B cell (primary cell): Measurements from ENCODE around the gene VAV2. TPM values are rescaled to one million over a fixed set of nuclear protein-coding genes. Genes with fewer than 3 reads are reported as not detected.
A peak's percentile ranks its signal among the peaks of the same experiment; 100 is the strongest.

Source experiments
- ATAC-seq: fragments of 200-7000 bp; cut with Tn5 transposase; one replicate; pipeline ENCODE4 v1.10.0; 2021; ENCODE audit warnings: low read depth, mild to moderate bottlenecking, moderate number of reproducible peaks, moderate library complexity
- CTCF ChIA-PET: fragments of 350-600 bp; sonication (Branson Sonifier 250); formaldehyde crosslinking; loops from one replicate; lab custom pipeline; 2021; ENCODE audit warnings: antibody characterized with exemption, inconsistent platforms; lab: Charles Lee
- POLR2A ChIA-PET: fragments of 350-600 bp; sonication (Branson Sonifier 250); formaldehyde crosslinking; loops from one replicate; lab custom pipeline; 2021; ENCODE audit warnings: antibody characterized with exemption; lab: Charles Lee
- DNase-seq: peaks from one replicate; pipeline ENCODE4 v3.0.0; 2013
- H2AFZ ChIP-seq: 2 replicates; pipeline ENCODE4 v1.6.1; 2012; ENCODE audit warnings: mild to moderate bottlenecking, low read depth, low read length; ENCODE audit not compliant: insufficient read depth, poor library complexity, severe bottlenecking
- H3K27ac ChIP-seq, 2 donors: 1 replicate in 1 of 2; 2 replicates in 1 of 2; pipeline ENCODE4 v1.5.1; 2012 to 2013; ENCODE audit warnings: low read length in 2 of 2, mild to moderate bottlenecking in 2 of 2, moderate library complexity in 1 of 2
- H3K27me3 ChIP-seq, 4 experiments: fragments of 200-600 bp in 1 of 4; sonication (generic) in 1 of 4; replicated peaks in 1 of 4; 1 replicate in 2 of 4; 2 replicates in 2 of 4; pipeline versions ENCODE4 v1.6.1 to v1.7.0; 2013 to 2016; ENCODE audit warnings: low read length in 3 of 4, mild to moderate bottlenecking in 2 of 4, mixed read lengths in 1 of 4, moderate library complexity in 1 of 4; ENCODE audit not compliant: insufficient read depth in 4 of 4, control insufficient read depth in 3 of 4; ENCODE audit errors: control extremely low read depth in 1 of 4
- H3K36me3 ChIP-seq, 2 experiments: replicated peaks in 1 of 2; 1 replicate in 1 of 2; 2 replicates in 1 of 2; pipeline versions ENCODE4 v1.6.1 to v1.7.1; 2013; ENCODE audit warnings: low read length in 1 of 2; ENCODE audit not compliant: insufficient read depth in 2 of 2, control insufficient read depth in 1 of 2; ENCODE audit errors: control extremely low read depth in 1 of 2, extremely low read depth in 1 of 2
- H3K4me1 ChIP-seq, 2 donors: fragments of 200-600 bp in 1 of 2; sonication (generic) in 1 of 2; 1 replicate in 1 of 2; 2 replicates in 1 of 2; pipeline versions ENCODE4 v1.5.1 to v1.6.1; 2013 to 2017; ENCODE audit warnings: low read length in 2 of 2; ENCODE audit not compliant: control insufficient read depth in 2 of 2, insufficient read depth in 2 of 2
- H3K4me2 ChIP-seq: replicated peaks from 2 replicates; pipeline ENCODE3; 2012; ENCODE audit warnings: mild to moderate bottlenecking, low read depth, low read length; ENCODE audit not compliant: poor library complexity, severe bottlenecking
- H3K4me3 ChIP-seq, 5 experiments: fragments of 200-600 bp in 1 of 5; sonication (generic) in 1 of 5; 1 replicate in 3 of 5; 2 replicates in 2 of 5; pipeline versions ENCODE4 v1.5.1 to v1.7.0; 2011 to 2016; ENCODE audit warnings: low read length in 4 of 5, mild to moderate bottlenecking in 4 of 5, low read depth in 2 of 5, control low read depth in 1 of 5, moderate library complexity in 1 of 5; ENCODE audit not compliant: insufficient read depth in 1 of 5; ENCODE audit errors: control extremely low read depth in 1 of 5, extremely low read depth in 1 of 5
- H3K79me2 ChIP-seq: fragments of 200-600 bp; sonication (generic); one replicate; pipeline ENCODE4 v1.6.0; 2016; ENCODE audit warnings: low read length; ENCODE audit not compliant: control insufficient read depth, insufficient read depth
- H3K9ac ChIP-seq: fragments of 200-600 bp; sonication (generic); 2 replicates; pipeline ENCODE4 v1.6.1; 2017; ENCODE audit warnings: mild to moderate bottlenecking, low read length, moderate library complexity
- H3K9me3 ChIP-seq, 3 donors: one replicate each; pipeline versions ENCODE4 v1.6.1 to v1.7.1; 2013; ENCODE audit warnings: low read length in 2 of 3; ENCODE audit not compliant: control insufficient read depth in 2 of 3, insufficient read depth in 1 of 3; ENCODE audit errors: control extremely low read depth in 1 of 3
- H4K20me1 ChIP-seq: 2 replicates; pipeline ENCODE4 v1.6.0; 2012; ENCODE audit warnings: mild to moderate bottlenecking, low read length; ENCODE audit not compliant: insufficient read depth, control insufficient read depth, poor library complexity, severe bottlenecking
- H3K27ac Mint-ChIP-seq: one replicate; pipeline ENCODE4 v1.8.0; 2021; ENCODE audit warnings: mixed read lengths
- H3K27me3 Mint-ChIP-seq: one replicate; pipeline ENCODE4 v1.8.0; 2021; ENCODE audit warnings: mixed read lengths
- H3K4me1 Mint-ChIP-seq: one replicate; pipeline ENCODE4 v1.8.0; 2021; ENCODE audit warnings: mixed read lengths
- H3K4me3 Mint-ChIP-seq: one replicate; pipeline ENCODE4 v1.8.0; 2021; ENCODE audit warnings: mixed read lengths
- H3K9me3 Mint-ChIP-seq: one replicate; pipeline ENCODE4 v1.8.0; 2022; ENCODE audit warnings: mixed read lengths; ENCODE audit not compliant: insufficient read depth
- EZH2 ChIP-seq: IDR thresholded peaks from 2 replicates; pipeline ENCODE4 v1.6.1; 2012; ENCODE audit warnings: borderline replicate concordance, low read depth, mild to moderate bottlenecking, moderate library complexity, low read length; ENCODE audit not compliant: insufficient read depth, poor library complexity, severe bottlenecking
- WGBS: methylation state at CpG from one replicate; pipeline ENCODE4 v1.1.5; 2013; ENCODE audit warnings: missing lambda C conversion rate; ENCODE audit not compliant: insufficient coverage; 5-methylcytosine and 5-hydroxymethylcytosine counted together
- intact Hi-C: fragments of 100-400 bp; cut with micrococcal nuclease; formaldehyde crosslinking; loops from one replicate; pipeline ENCODE4 v1.10.0; 2022
- polyA plus RNA-seq: library from polyadenylated mRNA; depleted of rRNA; stranded (reverse); fragments of >200 nt; gene quantifications from 2 replicates; pipeline ENCODE4 v1.2.3, GENCODE V29; 2012
- total RNA-seq, 2 donors: library from RNA; stranded (reverse); fragments of 120-200 nt in 1 of 2; gene quantifications; 1 replicate in 1 of 2; 2 replicates in 1 of 2; pipeline versions ENCODE4 v1.2.3 to v1.2.4, GENCODE V29; 2013 to 2022
- TF ChIP-seq, protein P1 (sequence below): fragments of 200-600 bp; IDR thresholded peaks from one replicate; pipeline ENCODE4 v1.8.0; 2022; ENCODE audit warnings: antibody characterized with exemption, mild to moderate bottlenecking

VAV2 gene
- total and polyA plus RNA-seq, 2 donors (not counting 1 experiment from before 2014, with no cell fraction given), result 34.4 to 128 TPM

DNA sequence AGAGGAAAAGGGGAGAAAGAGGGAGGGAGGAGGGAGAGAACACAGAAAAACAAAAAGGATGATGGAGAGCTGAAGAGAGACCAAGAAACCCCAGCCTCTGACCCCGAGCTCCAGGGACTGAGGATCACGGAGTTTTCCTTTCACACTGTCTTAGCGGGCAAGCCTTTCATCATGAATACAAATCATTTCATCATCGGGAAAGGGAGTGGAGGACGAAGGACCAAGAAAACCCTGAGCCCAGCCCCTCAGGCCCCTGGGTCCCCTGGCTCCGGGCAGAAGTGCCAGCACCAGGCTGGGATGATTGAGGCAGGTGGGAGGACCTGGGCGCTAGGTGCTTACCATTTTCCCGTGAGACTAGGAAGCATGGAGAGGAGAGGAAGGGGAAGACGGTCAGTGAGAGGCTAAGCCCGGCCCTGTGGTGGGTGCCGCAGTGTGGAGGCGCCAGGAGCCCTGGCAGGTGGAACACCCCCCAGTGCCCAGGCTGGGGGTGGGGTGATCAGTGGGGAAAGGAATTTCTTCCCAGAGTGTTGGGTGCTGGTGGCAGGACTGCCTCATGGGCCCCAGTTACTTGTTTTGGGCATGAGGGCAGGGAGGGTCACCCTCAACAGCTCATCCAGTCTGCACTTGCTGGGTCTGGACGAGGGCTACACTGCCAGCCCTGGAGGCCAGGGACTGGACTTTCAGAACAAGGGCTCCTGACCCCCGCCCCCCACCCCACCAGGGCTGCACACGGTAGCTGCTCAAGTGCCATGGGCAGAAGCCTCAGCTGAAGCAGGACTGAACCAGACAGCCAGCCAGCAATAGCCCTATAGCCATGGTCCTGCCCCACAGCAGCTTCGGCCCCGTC lies 205.0 kb downstream of the VAV2 start:
- no peak for TF ChIP-seq EZH2
- TF ChIP-seq, protein P1, sequence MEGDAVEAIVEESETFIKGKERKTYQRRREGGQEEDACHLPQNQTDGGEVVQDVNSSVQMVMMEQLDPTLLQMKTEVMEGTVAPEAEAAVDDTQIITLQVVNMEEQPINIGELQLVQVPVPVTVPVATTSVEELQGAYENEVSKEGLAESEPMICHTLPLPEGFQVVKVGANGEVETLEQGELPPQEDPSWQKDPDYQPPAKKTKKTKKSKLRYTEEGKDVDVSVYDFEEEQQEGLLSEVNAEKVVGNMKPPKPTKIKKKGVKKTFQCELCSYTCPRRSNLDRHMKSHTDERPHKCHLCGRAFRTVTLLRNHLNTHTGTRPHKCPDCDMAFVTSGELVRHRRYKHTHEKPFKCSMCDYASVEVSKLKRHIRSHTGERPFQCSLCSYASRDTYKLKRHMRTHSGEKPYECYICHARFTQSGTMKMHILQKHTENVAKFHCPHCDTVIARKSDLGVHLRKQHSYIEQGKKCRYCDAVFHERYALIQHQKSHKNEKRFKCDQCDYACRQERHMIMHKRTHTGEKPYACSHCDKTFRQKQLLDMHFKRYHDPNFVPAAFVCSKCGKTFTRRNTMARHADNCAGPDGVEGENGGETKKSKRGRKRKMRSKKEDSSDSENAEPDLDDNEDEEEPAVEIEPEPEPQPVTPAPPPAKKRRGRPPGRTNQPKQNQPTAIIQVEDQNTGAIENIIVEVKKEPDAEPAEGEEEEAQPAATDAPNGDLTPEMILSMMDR, result no peak
- peak; percentile 39 for DNase-seq
- peak overlapping the region; percentile 84 for H3K4me3 Mint-ChIP-seq
- no peaks in the 10 kb centered on the region for H3K9me3 Mint-ChIP-seq
- H3K36me3 ChIP-seq, result peaks cover 0 to 38% of the 10 kb centered on the region in 2 experiments
- H3K79me2 ChIP-seq, result peaks cover 42% of the 10 kb centered on the region
- CTCF ChIA-PET, result interaction anchor here (0.7 to 19.3 kb wide), 8 partner anchors 8 to 1724 kb away, joined by 3 to 561 read pairs (median 3); partner anchors contain the start of gene BRD3OS
- H3K4me3 ChIP-seq, result peak overlapping the region in 4 of 5 experiments; percentile 16 to 29 (median 20)
- POLR2A ChIA-PET, result interaction anchor here (0.6 to 2.6 kb wide), 8 partner anchors 14 to 757 kb away, joined by 3 to 18 read pairs (median 6); partner anchors contain the start of genes BRD3OS, GTF3C5 and SARDH
- no peaks in the 10 kb centered on the region for H3K27me3 Mint-ChIP-seq
- H3K4me1 ChIP-seq, result peaks cover 78% of the 10 kb centered on the region in 2 donors
- no peak overlapping the region for H2AFZ ChIP-seq
- peak overlapping the region; percentile 77 for H3K4me2 ChIP-seq
- H3K4me1 Mint-ChIP-seq, result peaks cover 88% of the 10 kb centered on the region
- H3K9me3 ChIP-seq, result no peaks in the 10 kb centered on the region
- H3K27ac Mint-ChIP-seq, result peak overlapping the region; percentile 97
- H3K9ac ChIP-seq, result peak overlapping the region; percentile 50
- peak overlapping the region; percentile 87 to 95 for H3K27ac ChIP-seq
- no peaks in the 10 kb centered on the region for H3K27me3 ChIP-seq
- no peaks in the 10 kb centered on the region for H4K20me1 ChIP-seq
- intact Hi-C loops, result loop anchor here (1.0 to 5.0 kb wide), 6 partner anchors 35 to 238 kb away; partner anchors contain the start of genes BRD3OS, SARDH and VAV2
- ATAC-seq, result no peak
- 67% methylated on average over 16 of the region's 17 CpGs for WGBS
